Left lobe of liver (tissue), 2 donors: ENCODE data around the gene SH2D5. TPM values are rescaled to one million over a fixed set of nuclear protein-coding genes. Genes with fewer than 3 reads are reported as not detected.

Experiments used
- ATAC-seq: fragments of 200-7000 bp; cut with Tn5 transposase; one replicate; pipeline ENCODE4 v1.9.1; 2020; ENCODE audit warnings: mild to moderate bottlenecking, moderate library complexity
- DNase-seq: peaks from one replicate; pipeline ENCODE4 v3.0.0-alpha.2; 2020; ENCODE audit warnings: low spot score
- total RNA-seq: library from RNA; stranded (reverse); gene quantifications from one replicate; pipeline ENCODE4 v1.2.1, GENCODE V29; 2021
- donor health status: DM: no; HTN: no; CAD: no; lungs with moderate emphysema.
- donor health status: DM: no; HTN: yes; CAD: no.

Gene SH2D5
- total RNA-seq: 0.30 TPM

DNA sequence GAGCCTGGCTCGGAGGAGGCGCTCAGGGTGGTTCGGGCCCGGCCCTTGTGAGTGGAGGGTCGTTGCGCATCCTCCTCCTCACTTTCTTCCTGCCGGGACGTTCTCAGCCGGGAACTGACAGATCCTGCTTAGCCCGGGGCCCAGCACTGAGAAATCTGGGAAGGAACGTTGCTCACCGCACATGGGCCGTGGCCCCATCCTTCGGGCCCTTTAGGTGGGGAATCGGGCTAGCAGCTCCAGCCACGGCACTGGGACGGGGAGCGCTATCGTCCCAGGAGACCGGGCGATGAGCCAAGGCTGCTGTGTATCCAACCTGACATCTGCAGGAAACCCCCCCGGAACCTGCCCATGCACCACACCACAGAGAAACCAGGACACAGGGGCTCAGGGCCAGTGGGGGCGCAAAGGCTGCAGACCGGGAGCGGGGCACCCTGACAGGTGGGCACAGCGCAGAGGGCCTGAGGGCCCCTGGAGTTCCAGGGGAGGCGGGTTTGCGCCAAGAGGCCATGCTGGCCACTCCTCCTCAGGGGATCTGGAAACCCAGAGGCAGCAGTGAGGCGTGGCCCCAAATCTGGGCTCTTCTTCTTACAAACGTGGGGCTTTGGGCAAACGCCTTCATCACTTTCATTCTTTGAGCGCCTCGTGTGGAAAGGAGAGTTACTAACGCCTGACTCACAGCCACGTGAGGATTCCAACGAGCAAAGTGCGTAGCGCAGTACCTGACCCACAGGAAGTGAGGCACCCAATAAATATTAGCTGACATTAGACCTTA lies at the start of gene SH2D5:
Gene SH2D5, minus strand, starts transcription at position 116 of the 772 bp plus-strand sequence. CDS start 4,659 bp downstream, outside the sequence.
- DNase-seq (no peak), ATAC-seq (peak; percentile 89)

DNA sequence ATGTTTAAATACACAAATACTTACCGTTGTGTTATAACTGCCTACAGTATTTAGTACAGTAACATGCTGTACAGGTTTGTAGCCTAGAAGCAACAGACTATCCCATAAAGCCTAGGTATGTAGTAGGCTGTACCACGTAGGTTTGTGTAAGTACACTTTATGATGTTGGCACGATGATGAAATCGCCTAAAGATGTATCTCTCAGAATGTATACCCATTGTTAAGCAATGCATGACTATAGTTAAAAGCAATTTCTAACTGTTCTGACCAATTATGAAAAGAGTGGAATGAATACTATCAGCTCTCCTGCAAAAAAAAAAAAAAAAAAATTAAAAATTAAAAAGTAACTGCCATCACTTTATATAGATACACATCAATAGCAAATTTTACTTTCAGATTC lies 43.2 kb upstream of the SH2D5 start:
- no peak for DNase-seq
- no peak for ATAC-seq

DNA sequence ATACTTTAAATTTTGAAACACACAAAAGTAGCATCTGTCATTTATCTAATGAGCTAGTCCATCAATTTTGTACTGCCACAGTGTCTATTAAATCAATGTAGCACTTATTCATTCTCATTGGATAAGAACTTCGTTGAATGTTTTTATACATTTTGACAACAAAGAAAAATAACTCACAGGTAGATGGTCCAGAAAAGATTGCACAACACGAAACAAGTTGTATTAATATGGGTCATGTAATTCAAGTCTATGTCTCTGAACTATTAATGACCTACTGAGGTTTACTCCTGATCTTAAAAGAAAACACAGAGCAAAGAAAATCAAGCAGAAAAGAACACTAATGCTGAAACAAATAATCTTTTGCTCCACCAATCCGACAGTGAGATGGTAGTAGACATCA lies 39.3 kb upstream of the SH2D5 start:
- DNase-seq (no peak), ATAC-seq (no peak)

DNA sequence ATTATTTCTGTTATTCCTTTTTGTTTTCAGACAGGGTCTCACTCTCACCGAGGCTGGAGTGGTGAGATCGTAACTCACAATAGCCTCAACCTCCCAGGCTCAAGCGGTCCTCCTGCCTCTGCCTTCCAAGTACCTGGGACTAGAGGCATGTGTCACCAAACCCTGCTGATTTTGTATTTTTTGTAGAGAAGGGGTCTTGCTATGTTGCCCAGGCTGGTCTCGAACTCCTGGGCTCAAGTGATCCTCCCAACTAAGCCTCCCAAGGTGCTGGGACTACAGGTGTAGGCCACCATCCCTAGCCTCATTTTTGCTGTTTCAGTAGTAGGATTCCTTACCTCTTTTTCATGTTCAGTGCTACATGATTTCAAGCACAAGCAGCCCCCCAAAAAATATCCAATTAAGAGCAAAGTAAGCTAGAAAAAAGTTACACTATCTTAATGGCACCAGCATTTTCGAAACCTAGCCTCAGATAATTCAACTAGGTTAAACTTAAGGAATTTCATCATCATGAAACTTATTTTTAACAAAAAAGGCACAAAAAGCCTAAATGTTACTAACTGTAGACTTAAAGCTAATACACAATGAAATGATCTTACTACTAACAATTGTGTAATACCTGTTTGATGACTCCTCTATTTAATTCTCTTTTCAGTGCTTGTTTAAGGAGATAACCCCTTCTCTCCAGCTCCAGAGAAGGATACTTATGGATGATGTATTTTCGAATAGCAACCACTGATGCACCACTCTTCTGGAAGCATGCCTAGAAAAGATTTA lies 38.0 kb upstream of the SH2D5 start:
- ATAC-seq (no peak), DNase-seq (no peak)

DNA sequence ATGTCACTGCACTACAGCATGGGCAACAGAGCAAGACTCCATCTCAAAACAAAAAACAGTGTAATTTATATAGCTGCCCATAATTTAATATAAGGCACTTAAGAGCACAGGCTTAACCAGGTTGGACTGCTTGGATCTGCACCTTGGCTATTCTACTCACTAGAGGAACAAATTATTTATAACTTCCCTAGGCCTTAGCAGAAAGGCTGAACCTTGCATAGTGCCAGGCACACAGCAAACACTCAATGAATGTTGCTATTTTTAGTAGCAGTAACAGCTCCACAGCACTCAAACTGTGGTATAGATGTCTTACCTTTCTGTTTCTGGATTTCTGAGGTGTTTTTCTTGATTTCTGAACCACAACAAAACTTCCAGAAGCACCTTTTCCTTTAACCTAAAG lies 34.8 kb upstream of the SH2D5 start:
- no peak for ATAC-seq
- no peak for DNase-seq

DNA sequence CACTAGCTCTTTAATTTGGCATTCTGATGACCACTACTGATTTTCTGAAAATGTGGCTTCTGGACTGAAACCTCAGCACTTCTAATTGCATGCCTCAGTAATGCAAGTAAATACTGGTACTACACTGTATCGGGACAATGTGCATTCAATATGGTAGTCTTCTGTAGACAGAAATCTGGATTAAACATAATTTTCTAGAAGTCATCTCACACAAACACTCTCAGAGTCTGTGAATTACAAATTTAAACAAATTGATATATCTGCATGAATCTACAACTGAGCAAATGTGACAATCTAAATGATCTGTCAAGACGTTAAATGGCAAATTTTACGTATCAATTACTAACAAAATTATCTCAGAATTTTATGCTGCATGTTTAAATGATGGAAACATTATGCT lies 30.9 kb upstream of the SH2D5 start:
- ATAC-seq (no peak), DNase-seq (no peak)

DNA sequence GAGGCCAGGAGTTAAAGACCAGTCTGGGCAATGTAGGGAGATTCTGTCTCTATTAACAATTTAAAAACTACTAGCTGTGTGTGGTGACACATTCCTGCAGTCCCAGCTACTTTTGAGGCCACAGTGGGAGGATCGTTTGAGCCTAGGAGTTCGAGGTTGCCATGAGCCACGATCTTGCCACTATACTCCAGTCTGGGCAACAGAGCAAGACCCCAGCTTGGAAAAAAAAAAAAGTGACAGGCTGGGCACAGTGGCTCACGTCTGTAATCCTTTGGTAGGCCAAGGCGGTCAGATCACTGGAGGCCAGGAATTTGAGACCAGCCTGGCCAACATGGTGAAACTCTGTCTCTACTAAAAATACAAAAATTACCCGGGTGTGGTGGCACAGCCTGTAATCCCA lies 27.8 kb upstream of the SH2D5 start:
- DNase-seq: no peak
- ATAC-seq: no peak

DNA sequence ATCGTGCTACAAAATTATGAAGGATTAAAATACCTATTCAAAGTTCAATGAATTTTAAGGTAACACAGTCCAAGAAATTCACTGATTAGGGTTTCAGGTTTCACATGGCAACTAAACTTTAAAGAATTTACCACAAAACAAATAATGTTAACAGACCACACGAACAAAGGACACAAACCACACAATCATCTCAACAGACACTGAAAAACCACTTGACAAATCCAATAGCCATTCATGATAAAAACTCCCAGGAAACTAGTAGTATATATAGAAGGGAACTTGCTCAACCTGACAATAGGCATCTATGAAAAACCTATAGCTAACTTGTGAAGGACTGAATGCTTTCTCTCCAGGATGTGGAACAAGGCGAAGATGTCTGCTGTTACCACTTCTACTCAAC lies 21.1 kb upstream of the SH2D5 start:
- no peak for DNase-seq

DNA sequence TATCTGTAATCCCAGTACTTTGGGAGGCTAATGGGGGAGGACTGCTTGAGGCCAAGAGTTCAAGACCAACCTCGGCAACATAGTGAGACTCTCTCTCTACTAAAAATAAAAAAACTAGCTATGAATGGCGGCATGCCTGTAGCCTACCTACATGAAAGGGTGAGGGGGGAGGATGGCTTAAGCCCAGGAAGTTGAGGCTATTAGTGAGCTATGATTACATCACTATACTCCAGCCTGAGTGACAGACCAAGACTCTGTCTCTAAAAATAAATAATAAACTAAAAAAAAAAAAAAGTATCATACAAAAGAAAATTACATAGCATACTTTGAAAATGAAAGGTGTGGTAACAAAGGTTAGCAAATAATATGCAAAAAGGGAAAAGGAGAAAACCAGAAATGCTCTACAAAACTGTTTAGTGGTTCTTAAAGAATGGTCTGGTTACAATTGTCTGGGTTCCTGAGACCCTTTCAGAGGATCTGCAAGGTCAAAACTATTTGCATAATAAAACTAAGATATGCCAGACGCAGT lies 19.0 kb upstream of the SH2D5 start:
- DNase-seq (no peak), ATAC-seq (no peak)

More for the DNA sequence above, 21.1 kb upstream of the SH2D5 start:
- no peak for ATAC-seq

DNA sequence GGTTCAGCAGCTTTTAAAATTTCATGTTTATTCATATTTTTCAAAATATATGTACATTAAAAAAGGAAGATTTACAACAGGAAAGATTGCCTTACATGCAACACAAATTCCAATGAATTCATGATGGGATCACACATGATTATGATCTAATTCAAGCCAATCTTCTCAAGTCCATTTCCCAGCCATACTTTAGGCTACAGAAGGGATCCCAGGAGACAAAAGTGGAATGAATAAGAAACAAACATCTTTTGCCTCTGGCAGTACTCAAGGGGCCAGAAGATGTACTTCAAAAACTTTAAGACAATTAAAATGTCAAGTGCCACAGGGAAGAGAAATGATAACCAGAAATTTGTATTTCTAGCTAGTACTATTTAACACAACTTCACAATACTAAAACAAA lies 10.2 kb upstream of the SH2D5 start:
- DNase-seq (no peak), ATAC-seq (no peak)

DNA sequence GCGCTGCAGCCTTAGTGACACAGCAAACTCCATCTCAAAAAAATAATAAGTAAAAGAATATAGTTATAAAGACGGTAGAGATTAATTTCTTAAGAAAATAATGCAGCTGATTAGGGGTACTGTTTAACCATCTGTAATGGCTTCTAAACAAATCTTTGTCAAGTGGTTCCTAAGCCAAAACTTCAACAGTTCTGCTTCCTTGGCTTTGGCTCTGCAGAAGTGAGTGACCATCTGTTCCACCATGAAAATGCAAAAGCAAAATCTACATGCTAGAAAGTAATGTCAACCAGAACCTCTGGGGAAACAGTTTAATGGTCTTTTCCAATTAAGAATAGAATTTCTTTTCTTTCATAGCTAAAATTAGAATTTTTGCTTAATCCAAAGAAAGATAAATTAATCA lies 8.3 kb upstream of the SH2D5 start:
- no peak for DNase-seq
- ATAC-seq: no peak

DNA sequence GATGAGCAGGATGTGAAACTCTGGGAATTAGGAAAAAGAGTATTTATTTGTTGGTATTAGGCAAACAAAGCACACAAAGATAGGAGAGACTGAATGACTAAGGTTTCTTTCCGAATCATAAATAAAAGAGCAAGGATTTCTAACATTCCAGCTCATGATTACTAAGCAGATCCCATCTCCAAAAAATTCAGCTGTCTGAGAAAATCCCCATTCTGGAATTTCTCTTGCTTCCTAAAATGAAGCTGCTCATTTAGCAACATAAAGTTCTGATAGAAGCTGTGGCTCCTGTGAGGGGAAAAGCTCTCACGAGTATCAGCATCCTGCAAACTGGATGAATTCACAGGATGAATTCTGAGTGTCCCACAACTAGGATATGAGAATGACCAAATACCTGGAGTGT lies 6.7 kb upstream of the SH2D5 start:
- DNase-seq: no peak
- ATAC-seq: no peak

DNA sequence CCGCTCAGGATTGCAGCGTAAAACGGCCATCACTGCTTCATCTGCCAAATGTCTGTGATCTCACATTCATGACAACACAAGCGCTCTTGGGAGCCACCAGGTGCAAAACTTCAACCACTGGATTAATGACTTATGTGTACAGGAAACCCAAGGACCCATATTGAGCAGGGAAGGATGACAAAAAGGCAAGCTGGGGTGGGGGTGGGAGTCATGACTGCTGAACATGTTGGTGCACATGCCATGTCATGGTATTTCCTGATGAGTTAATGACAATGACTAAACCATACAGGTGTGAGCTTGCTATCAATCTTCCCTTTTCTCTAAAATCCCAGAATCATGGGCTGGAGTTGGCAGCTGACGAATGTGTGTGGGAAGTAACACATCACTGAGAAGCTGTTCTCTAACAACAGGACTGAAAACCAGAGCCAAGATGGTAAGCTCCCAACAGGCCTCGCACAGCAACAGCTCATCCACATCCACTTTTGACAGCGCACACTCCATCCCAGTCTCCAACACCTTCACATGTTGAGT lies 3.1 kb upstream of the SH2D5 start:
- DNase-seq (no peak), ATAC-seq (no peak)

DNA sequence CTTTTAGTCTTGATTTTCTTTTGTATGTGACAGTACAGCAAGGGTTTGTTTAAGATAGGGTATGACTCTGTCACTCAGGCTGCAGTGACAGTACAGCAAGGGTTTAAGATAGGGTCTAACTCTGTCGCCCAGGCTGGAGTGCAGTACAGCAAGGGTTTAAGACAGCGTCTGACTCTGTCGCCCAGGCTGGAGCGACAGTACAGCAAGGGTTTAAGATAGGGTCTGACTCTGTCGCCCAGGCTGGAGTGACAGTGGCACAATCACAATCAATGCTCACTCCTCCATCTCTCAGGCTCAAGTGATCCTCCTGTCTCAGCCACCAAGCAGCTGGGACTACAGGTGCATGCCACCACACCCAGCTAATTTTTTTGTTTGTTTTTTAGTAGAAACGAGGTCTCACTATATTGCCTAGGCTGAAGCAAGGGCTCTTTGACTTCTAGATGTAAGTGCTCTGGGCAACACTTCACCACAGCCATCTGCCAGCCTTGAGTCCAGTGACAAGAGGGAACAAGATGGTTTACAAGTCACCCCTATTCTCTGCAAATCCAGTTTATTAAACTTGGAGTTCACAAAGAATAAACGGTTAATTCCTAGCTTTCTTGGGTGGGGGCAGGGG lies 965 bp upstream of the SH2D5 start:
- ATAC-seq (peak; percentile 33), DNase-seq (no peak)

DNA sequence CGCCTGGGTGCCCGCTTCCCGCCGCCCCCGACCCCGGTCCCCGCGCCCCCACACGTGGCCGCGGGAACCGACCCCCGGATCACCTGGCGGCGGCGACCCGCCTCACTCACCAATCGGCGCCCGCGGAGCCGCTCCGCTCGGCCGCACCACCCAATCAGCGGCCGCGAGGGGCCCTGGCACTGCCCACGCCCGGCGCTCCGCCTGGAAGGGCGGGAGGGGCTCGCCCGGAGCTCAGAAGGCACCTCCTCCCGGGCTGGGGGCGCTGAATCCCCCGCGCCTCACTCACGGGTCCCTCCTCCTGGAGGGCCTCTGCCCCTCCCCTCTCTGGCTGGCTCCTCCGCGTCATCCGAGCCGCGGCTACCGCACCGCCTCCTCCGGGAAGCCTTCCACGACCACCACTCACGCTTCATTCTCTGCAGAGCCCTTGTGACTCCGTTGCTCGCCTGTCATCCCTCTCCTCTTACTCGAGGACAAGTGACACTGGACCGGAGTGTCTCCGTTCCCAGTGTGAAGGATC lies 374 bp downstream of the SH2D5 start:
- ATAC-seq: peak; percentile 54
- DNase-seq: no peak

DNA sequence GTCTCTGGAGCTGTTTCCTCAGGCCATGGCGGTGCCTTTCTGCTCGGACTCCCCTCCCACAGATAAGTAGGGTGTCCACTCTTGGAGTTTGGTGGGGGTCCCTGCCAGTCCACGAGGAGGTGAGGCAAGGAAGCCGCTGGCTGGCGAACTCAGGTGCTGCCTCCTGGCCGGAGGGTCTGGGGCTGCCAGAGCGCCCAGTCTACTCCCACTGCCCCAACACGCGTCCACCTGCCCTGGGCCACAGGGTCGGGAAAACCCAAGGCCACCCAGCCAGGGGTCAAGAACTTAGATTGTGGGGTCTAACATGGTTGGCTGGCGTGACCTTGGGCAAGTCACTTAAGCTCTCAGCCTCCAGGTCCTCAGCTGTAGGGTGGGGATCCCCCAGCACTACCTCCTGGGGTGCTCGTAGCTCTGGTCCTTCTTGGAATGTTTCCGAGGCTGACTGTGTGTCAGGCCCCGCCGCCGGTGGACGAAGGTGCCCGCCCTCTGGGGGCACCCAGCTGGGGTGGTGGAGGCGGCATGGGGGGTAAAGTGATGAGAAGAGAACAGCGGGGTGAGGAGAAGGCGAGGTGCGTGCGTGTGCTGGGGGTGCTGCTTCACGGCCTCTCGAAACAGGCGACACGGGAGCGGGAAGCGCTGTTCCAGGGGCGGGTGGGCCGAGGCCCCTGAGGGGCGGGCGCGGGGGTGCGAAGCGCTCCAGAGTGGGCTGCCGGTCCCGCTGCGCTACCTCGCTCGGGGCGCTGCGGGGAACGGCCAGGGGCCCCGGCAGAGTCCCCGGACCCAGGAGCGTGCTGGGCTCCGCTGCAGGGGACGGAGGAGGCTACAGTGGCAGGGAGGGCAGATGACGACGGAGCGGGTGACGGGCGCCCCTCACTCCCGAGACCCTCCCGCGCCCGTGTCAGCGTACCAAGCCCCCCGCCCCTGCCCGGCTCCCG lies 1.2 kb downstream of the SH2D5 start:
- DNase-seq (peak; percentile 43), ATAC-seq (no peak)

DNA sequence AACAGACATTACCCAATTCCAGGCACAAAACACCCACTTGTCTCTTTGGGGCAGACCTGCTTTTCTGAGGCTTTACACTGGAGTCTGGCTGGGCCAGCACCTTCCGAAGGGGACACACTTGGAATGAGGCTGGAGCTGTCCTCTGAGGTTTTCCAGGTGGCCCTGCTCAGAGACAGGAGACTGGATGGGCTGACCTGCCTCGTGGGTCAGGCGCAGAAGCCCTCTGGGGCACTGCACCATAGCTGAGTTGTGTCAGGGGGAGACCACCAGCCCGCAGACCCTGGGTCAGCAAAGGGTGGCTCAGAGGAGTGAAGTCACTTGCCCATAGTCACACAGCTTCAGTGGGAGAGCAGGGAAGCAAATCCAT lies 1.8 kb downstream of the SH2D5 start:
- no peak for ATAC-seq
- DNase-seq: no peak

DNA sequence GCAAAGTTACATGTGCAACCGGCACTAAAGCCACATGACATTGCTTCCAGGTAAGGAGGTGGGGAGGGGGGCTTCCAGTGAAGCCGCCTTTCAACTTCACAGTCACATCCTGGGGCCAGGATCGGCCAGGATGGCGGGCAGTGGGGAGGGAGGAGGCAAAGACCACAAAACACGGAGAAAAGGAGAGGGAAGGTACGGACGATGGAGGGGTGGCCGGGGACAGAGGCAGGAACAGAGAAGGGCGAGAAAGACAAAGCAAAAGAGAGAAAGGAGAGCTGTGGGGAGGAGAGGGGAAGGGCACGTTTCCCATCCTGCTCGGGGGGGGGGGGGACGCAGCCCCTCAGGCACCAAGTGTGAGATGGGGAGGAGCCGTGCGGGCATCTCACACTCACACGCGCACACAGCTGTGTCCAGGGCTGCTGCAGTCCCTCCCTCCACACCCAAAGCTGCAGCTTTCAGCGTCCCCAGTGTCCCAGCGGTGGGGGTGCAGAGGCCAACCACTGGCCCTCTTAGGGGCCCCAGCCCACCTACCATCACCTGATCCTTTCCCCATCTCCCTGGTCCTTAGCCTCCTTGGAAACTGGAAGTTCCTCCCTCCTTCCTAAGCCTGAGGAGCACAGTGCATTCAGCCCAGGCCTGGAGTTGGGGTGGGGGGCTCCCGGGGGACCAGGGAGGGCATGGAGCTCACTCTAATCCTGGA lies 2.4 kb downstream of the SH2D5 start:
- no peak for DNase-seq
- ATAC-seq: no peak

DNA sequence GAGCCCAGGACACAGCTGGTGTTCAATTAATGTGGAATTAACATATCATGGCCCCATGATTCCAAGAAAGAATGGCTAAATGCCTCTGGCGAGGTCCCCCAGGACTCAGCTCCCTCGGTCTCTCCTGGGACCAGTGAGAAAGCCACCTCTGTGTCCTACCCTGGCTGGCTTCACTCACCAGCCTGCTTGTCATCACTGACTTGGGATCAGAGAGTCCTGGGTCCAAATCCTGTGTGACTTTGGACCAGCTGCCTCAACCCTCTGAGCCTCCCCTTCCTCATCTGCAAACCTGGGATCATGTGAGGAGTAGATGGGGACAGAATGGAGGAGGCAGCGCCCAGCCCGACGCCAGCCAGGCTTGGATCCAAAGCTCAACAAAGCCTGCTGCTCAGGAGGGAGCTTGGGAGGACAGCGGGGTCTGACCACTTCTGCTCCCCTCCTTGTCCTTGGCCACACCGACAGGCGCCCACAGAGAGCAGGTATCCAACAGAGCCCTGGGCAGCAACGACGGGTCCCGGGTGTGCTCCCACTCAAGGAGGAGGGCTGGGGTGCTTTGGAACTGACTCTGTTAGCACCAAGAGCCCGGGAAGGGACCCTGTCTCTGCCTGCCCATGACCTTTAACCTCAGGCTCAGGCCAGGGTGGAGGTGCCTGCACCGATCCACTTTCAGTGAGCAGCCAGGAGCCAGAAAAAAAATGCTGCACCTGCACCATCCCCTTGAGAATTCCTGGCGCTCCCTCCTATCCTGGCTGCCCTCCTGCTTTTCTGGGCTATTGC lies 3.2 kb downstream of the SH2D5 start:
- DNase-seq (peak; percentile 39), ATAC-seq (no peak)
